Colonic mucosa (tissue), 4 donors: ENCODE data around the gene HOXD10. TPM values are rescaled to one million over a fixed set of nuclear protein-coding genes. Genes with fewer than 3 reads are reported as not detected.
A peak's percentile ranks its signal among the peaks of the same experiment; 100 is the strongest.

Source experiments
- DNase-seq: peaks from one replicate; pipeline ENCODE4 v3.0.0-alpha.2; 2020
- H3K27ac ChIP-seq: fragments of 200-600 bp; one replicate; pipeline ENCODE4 v1.8.0; 2021
- H3K27me3 ChIP-seq: fragments of 200-600 bp; one replicate; pipeline ENCODE4 v1.8.0; 2021
- H3K36me3 ChIP-seq: fragments of 200-600 bp; one replicate; pipeline ENCODE4 v1.8.0; 2021
- H3K4me1 ChIP-seq: fragments of 200-600 bp; one replicate; pipeline ENCODE4 v1.8.0; 2021; ENCODE audit warnings: mild to moderate bottlenecking
- H3K4me3 ChIP-seq: fragments of 200-600 bp; one replicate; pipeline ENCODE4 v1.8.0; 2021
- H3K9ac ChIP-seq, 2 donors: one replicate each; pipeline ENCODE4 v1.7.0; 2013; ENCODE audit warnings: control low read depth in 2 of 2, low read depth in 2 of 2, low read length in 2 of 2
- H3K9me3 ChIP-seq: fragments of 200-600 bp; one replicate; pipeline ENCODE4 v1.8.0; 2021
- CTCF ChIP-seq: fragments of 200-600 bp; IDR thresholded peaks from one replicate; pipeline ENCODE4 v1.8.0; 2022; ENCODE audit warnings: antibody characterized with exemption, mild to moderate bottlenecking
- intact Hi-C: fragments of 100-400 bp; cut with DNase I; formaldehyde crosslinking; loops from one replicate; pipeline ENCODE4 v1.14.1; 2022
- total RNA-seq, 2 donors: library from RNA; stranded (reverse); fragmentation: NEBNext Ultra II Directional in 1 of 2; extraction: Animal tissue kit (Norgen Biotek cat#: 25700) in 1 of 2; gene quantifications; one replicate each; pipeline ENCODE4 v1.2.1, GENCODE V29; 2021
- donor health status: healthy.
- donor health status: DM: no; HTN: no; CAD: no.
- donor health status: DM: no; HTN: no; CAD: no.

The HOXD10 gene
- total RNA-seq, 2 donors from 2014 or later: 0.32 to 1.9 TPM

GRCh38 chr2:176112375-176113302 is 3.9 kb upstream of the HOXD10 start:
- Histone ChIP-seq H3K9ac (peak overlapping the region; percentile 12 to 53), H3K27me3 (peaks cover 94% of the 10 kb centered on the region), H3K36me3 (no peaks in the 10 kb centered on the region), H3K4me3 (no peak overlapping the region), H3K4me1 (no peaks in the 10 kb centered on the region), H3K27ac (no peak overlapping the region), H3K9me3 (no peaks in the 10 kb centered on the region)
- intact Hi-C loops: no loop called here
- DNase-seq: no peak
- no peak for TF ChIP-seq CTCF

DNA sequence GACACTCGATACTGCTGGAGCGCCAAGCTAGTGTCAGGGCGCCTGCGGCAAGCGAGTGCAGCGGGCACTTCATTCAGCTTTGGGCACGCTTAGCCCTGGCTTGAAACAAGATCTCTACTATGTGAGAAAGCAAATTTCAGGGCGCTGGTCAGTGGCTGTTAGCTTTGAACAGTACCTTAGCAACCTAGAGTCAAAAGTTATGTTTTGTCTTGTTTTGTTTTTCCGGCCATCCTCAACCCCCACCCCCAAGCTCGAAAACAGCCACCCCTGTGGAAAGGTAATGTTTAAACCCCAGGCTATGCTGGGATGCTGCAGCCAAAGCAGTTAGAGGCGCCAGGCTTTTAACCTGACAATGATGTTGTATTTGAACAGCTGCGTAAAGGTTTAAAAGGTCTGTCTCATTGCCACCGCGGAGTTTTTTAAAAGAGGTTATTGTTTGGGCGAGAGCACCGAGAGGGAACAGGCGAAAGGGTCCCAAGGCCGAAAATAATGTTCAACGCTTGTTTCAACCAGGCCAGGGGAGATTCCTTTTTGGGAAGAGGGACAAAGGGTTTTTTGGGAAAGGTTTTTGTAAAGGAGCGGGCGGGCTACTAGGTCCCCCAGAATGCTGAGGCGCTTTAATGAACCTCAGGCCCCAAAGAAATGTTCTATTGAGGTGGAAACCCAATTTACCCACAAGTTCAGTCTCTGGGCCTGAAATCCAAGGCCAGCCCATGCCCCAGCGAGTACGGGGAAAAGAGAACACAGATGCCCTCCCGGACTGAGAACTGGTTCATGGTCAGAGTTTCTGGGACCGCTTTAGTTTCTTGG is 2.3 kb upstream of the HOXD10 start:
- Histone ChIP-seq H3K36me3 (no peaks in the 10 kb centered on the region), H3K9me3 (no peaks in the 10 kb centered on the region), H3K27me3 (peaks cover 84% of the 10 kb centered on the region), H3K27ac (no peak overlapping the region), H3K4me1 (no peaks in the 10 kb centered on the region), H3K9ac (peak overlapping the region in 1 of 2 donors; percentile 38), H3K4me3 (no peak overlapping the region)
- no peak for TF ChIP-seq CTCF
- intact Hi-C loops: no loop called here
- DNase-seq: no peak

- no peaks in the 10 kb centered on the region for H3K36me3 ChIP-seq
- intact Hi-C loops: no loop called here
- no peak overlapping the region for H3K27ac ChIP-seq
- DNase-seq: no peak
- no peak overlapping the region for H3K4me3 ChIP-seq
- H3K27me3 ChIP-seq: peaks cover 80% of the 10 kb centered on the region
- H3K9ac ChIP-seq: no peak overlapping the region
- H3K4me1 ChIP-seq: no peaks in the 10 kb centered on the region
- no peak for TF ChIP-seq CTCF
- H3K9me3 ChIP-seq: no peaks in the 10 kb centered on the region
Measured at GRCh38 chr2:176114930-176115625, 1.5 kb upstream of the HOXD10 start.

GRCh38 chr2:176117162-176117822 is 714 bp downstream of the HOXD10 start:
- intact Hi-C loops: no loop called here
- no peak overlapping the region for H3K4me3 ChIP-seq
- no peak for DNase-seq
- no peaks in the 10 kb centered on the region for H3K36me3 ChIP-seq
- no peaks in the 10 kb centered on the region for H3K9me3 ChIP-seq
- peak overlapping the region in 1 of 2 donors; percentile 34 for H3K9ac ChIP-seq
- TF ChIP-seq CTCF: no peak
- H3K27me3 ChIP-seq: peaks cover 85% of the 10 kb centered on the region
- H3K4me1 ChIP-seq: no peaks in the 10 kb centered on the region
- no peak overlapping the region for H3K27ac ChIP-seq
